HG03135 (cell line): Measurements from ENCODE around the gene THY1.

Experiments
- ATAC-seq: cut with Tn5 transposase; IDR thresholded peaks from one replicate; pipeline ENCODE4 v1.9.1; 2021; ENCODE audit warnings: mild to moderate bottlenecking, moderate library complexity; ENCODE audit not compliant: unreplicated experiment

THY1 gene

DNA sequence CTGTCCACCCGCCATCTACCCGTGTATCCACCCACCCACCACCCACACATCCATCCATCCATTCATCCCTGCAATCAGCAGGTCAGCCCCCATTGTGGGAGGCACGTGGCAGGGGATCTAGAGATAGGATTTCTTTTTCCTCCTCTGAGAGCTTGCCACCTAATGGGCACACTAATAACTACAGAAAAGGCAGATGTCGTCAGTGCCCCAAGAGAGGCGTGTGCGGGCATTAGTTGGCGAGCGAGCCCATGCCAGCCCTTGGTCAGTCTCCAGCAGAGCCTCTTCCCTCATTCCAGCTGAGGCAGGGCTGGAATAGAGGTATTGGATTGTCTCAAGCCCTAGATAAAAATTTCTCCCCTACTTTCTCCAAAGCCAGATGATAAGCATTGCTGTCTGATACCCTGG lies 51.2 kb downstream of the THY1 start:
- ATAC-seq = no peak

DNA sequence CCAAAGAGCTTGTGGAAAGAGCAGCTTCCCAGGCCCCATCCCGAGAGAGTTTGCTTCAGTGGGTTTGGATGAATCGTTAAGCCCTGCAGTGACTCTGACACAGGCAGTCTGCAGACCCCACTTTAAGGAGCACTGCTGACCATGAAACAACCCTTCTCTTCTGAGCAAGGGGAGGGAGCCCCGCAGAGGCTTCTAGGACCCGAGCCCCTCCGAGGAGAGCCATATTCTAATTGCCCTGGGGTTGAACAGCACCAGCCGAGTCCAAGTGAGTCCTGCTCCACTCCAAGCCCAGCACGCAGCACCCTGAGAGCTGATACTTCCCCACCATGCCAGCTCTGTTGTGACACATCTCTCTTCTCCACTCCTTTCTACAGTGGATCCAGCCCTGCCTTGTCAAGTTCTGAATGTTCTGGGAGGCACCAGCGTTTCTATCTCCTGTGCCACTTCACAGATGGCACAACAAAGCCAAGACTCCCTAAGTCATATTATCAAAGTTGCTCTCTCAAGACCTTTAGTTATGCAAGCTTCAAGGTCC lies 51.8 kb downstream of the THY1 start:
- no peak for ATAC-seq

DNA sequence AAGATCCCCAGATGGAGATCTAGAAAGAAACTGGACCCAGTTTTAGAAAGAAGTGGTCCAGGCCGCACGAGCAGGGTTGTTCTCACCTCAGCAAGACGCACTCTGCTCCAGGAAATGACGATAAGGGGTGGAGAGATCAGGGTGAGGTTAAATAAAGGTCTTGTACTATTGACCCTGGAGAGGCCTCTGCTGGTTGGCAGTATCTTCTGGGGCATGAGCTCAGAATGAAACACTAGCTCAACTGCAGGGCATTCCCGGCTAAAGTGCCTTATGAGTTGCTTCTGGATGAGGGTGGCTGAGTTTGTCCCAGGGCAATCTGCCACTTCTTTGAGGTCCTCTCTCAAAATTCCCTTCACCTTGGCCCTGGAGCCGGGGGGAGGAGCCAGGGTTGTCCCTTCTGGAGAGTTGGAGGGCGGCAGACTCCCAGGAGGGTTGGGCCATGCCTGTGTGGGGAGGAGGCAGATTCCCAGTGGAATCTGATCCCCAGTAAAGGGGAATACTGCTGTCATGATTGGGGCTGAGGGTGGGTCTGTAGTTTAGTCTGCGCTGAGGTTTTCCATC lies 52.4 kb downstream of the THY1 start:
- ATAC-seq = no peak

DNA sequence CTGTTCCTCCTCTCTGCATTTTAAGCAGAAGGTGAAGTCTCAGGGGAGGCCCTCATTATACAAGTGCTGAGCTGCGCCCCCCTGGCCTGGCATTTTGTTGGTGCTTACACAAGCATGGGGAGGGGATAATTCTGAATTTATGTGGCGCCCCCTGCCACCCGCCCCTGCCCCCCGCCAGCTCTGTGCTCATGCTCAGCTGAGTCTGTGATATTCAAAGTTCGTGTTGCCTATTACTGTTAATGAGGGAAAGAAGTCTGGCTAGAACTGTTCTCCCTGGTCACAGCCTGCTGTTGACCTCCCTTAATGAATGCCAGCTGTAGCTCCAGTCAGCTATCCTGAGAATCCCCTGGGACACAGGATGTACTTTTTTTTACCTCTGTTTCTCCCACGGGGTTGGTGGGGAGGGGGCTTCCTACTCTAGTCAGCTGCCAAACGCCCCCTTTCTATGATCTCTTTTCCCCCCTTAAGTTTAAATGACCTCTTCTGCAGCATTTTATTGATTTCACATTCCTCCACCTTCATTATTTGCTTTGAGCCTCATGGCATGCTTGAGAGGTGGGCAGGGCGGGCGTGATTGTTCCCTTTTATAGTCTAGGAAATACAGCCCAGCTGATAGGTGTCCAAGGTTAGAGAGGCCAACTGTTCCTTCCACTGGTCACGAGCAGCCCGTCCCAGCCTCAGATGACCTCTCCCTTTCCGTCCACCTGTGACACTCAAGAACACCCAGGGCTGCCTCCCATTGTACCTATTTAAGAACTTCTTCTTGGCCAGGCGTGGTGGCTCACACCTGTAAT lies 53.6 kb downstream of the THY1 start:
- ATAC-seq = no peak

DNA sequence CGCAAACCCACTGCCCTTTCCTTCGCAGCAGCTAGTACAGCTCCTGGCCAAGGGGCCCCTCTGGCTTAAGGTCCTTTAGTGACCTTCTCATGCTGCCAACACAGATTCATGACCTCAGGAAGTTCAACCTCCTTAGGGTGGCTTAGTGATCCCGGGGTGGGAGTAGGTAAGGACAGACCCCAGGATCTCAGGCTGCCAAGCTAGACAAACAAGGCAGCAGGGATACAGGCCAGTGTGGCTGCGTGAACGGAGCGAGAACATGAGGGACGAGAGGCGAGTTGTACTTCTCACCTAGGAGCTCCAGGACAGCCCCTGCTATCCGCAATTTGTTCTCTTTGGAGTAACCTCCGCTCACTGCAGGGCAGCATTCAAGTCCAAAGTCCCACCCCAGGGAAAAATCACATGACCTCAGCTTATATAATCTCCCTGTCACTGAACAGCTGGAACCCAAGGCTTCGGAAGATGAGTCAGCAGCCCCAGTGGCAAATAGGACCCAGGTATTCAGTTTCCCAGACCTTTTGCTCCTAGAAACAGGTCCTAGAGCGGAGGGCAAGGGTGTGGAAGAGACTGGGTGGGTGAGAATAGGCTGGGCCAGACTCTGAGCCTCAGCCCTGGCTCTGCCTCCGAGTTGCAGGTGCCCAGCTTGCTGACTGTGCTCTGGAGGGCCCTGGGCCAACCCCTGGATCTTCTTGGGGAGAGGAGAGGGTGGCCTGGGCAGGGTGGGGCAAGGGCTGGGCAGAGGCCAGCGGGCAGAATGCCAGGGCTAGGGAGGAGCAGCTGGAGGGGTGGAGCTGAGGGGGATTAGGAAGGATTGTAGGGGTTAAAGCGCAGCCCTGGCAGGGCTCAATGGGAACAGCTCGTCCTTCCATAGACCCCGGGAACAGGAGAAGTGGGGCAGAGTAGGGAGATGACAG lies 54.6 kb downstream of the THY1 start:
- no peak for ATAC-seq

DNA sequence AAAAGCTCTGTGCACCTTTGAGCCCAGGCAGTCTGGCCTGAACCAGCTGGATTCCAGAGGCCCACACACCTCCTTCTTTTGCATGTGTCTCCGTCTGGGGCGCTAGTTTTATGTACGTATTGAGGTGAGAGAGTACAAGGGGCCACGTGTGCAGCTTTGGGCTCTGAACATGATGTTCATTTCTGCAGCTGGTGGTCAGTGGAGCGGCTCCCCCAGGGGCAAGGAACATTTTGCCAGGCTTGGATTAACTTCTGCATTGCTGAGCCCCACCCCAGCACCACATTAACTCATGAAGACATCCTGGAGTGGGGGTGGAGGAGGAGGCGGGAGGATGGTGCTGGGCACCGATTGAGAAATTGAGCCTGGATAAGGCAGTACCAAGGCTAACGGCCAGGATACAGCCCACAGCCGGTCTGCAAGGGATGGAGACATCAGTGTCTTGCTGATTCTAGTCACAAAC lies 55.3 kb downstream of the THY1 start:
- no peak for ATAC-seq
